K562 (cell line): ENCODE data around the gene FAM83F. TPM values are rescaled to one million over a fixed set of nuclear protein-coding genes. Genes with fewer than 3 reads are reported as not detected.
A peak's percentile ranks its signal among the peaks of the same experiment; 100 is the strongest.

Experiments
- ATF1 ChIP-seq, 2 experiments: fragments of 450-650 bp in 1 of 2; IDR thresholded peaks; 2 replicates each; pipeline ENCODE4 v1.6.1; 2016; ENCODE audit warnings: missing compliant biosample characterization in 1 of 2, missing genetic modification characterization in 1 of 2
- ATF7 ChIP-seq: fragments of 450-650 bp; IDR thresholded peaks from 2 replicates; pipeline ENCODE4 v1.7.1; 2014; ENCODE audit warnings: mild to moderate bottlenecking, moderate library complexity
- BMI1 ChIP-seq: fragments of 150-350 bp; IDR thresholded peaks from 2 replicates; pipeline ENCODE4 v1.6.1; 2014; ENCODE audit warnings: low read length
- BRD9 ChIP-seq: fragments of 450-650 bp; IDR thresholded peaks from 2 replicates; pipeline ENCODE4 v1.6.1; 2018; ENCODE audit warnings: low read depth; ENCODE audit not compliant: partially characterized antibody
- E2F5 ChIP-seq: sonication (generic); formaldehyde crosslinking; IDR thresholded peaks from 2 replicates; pipeline ENCODE4 v1.8.0; 2022; ENCODE audit warnings: mild to moderate bottlenecking, missing genetic modification reagents
- EHMT2 ChIP-seq: fragments of 450-650 bp; IDR thresholded peaks from 2 replicates; pipeline ENCODE4 v1.6.1; 2018; ENCODE audit warnings: antibody characterized with exemption
- FIP1L1 ChIP-seq: fragments of 200-400 bp; formaldehyde crosslinking; IDR thresholded peaks from 2 replicates; pipeline ENCODE4 v1.6.1; 2018; ENCODE audit warnings: mild to moderate bottlenecking, low read depth, low read length; ENCODE audit not compliant: poor library complexity, severe bottlenecking
- FOXO4 ChIP-seq: fragments of 450-650 bp; formaldehyde crosslinking; IDR thresholded peaks from 2 replicates; pipeline ENCODE4 v1.4.0; 2020; ENCODE audit warnings: mild to moderate bottlenecking, moderate library complexity
- MEIS2 ChIP-seq: fragments of 450-650 bp; IDR thresholded peaks from 2 replicates; pipeline ENCODE4 v1.6.1; 2014; ENCODE audit warnings: mild to moderate bottlenecking; ENCODE audit not compliant: partially characterized antibody
- MTA1 ChIP-seq: fragments of 450-650 bp; IDR thresholded peaks from 2 replicates; pipeline ENCODE4 v1.6.1; 2017; ENCODE audit warnings: borderline replicate concordance
- RBBP5 ChIP-seq: fragments of 200-600 bp; sonication (generic); IDR thresholded peaks from 2 replicates; pipeline ENCODE4 v1.6.1; 2012; ENCODE audit warnings: borderline replicate concordance, mild to moderate bottlenecking, low read length, control low read depth, inconsistent platforms; ENCODE audit not compliant: insufficient read depth, poor library complexity, severe bottlenecking
- RFX7 ChIP-seq: fragments of 250-450 bp; sonication (Bioruptor Pico); IDR thresholded peaks from 2 replicates; pipeline ENCODE4 v1.5.1; 2021; ENCODE audit warnings: mild to moderate bottlenecking
- TBP ChIP-seq: optimal IDR thresholded peaks from 2 replicates; pipeline ENCODE3; 2011; ENCODE audit warnings: low read depth, low read length, improper control_type of control experiment
- TFAP4 ChIP-seq: sonication (generic); formaldehyde crosslinking; IDR thresholded peaks from 2 replicates; pipeline ENCODE4 v1.8.0; 2022; ENCODE audit warnings: missing genetic modification reagents, mild to moderate bottlenecking, moderate library complexity, borderline replicate concordance
- ZBTB17 ChIP-seq: fragments of 450-650 bp; formaldehyde crosslinking; IDR thresholded peaks from 2 replicates; pipeline ENCODE4 v1.4.0; 2020; ENCODE audit warnings: mild to moderate bottlenecking
- ZFX ChIP-seq: sonication (generic); formaldehyde crosslinking; IDR thresholded peaks from 2 replicates; pipeline ENCODE4 v1.8.0; 2022; ENCODE audit warnings: mild to moderate bottlenecking, missing genetic modification reagents, moderate library complexity
- ZKSCAN3 ChIP-seq: fragments of 250-450 bp; sonication (Bioruptor Pico); IDR thresholded peaks from 2 replicates; pipeline ENCODE4 v1.4.0; 2020
- ZNF124 ChIP-seq: sonication (generic); formaldehyde crosslinking; IDR thresholded peaks from 2 replicates; pipeline ENCODE4 v1.8.1; 2022; ENCODE audit warnings: missing genetic modification reagents
- ZNF583 ChIP-seq: fragments of 250-450 bp; sonication (Bioruptor Pico); IDR thresholded peaks from 2 replicates; pipeline ENCODE4 v1.4.0; 2020
- ZNF644 ChIP-seq: fragments of 200-800 bp; sonication (Bioruptor generic); IDR thresholded peaks from 2 replicates; pipeline ENCODE4 v1.6.1; 2016; ENCODE audit warnings: low read depth, missing genetic modification characterization, missing compliant biosample characterization
- ZNF766 ChIP-seq: fragments of 200-800 bp; sonication (Bioruptor generic); conservative IDR thresholded peaks from 2 replicates; pipeline ENCODE4 v1.6.1; 2016; ENCODE audit warnings: missing genetic modification characterization, missing compliant biosample characterization
- polyA plus RNA-seq, 8 experiments: library from polyadenylated mRNA; depleted of rRNA in 4 of 8; stranded (reverse) in 5 of 8; unstranded in 3 of 8; fragments of >200 nt; fragmentation: Nextera tagmentation in 2 of 8; fragmentation: Illumina TruSeq in 1 of 8; extraction: Ambion mirVana in 2 of 8; extraction: Trizol in 1 of 8; gene quantifications; 2 replicates each; pipeline versions ENCODE4 v1.2.1 to v1.2.3, GENCODE V29; 2011 to 2014; ENCODE audit warnings: inconsistent platforms in 1 of 8, missing spikeins in 1 of 8
- total RNA-seq, 7 experiments: library from RNA; depleted of rRNA in 6 of 7; stranded (reverse); fragments of >200 nt in 6 of 7; fragmentation: Illumina TruSeq in 2 of 7; extraction: Trizol in 2 of 7; gene quantifications; 2 replicates each; pipeline versions ENCODE4 v1.2.1 to v1.2.3, GENCODE V29; 2011 to 2021; ENCODE audit warnings: low replicate concordance in 1 of 7

FAM83F gene
- total and polyA plus RNA-seq, 9 of the 15 experiments (the other 6 are each of a cell fraction or from before 2014, with no cell fraction given), result under 0.01 to 0.13 (median 0.04) TPM; not detected in 1

- TF ChIP-seq TFAP4 (CRISPR knock-in tag), result peak; percentile 51
- peak; percentile 50 for TF ChIP-seq RBBP5
- TF ChIP-seq ATF7, result peak; percentile 28; the same call in 1 of the 2 replicates
- no peak for TF ChIP-seq ZKSCAN3 (CRISPR knock-in tag)
- no peak for TF ChIP-seq ZBTB17 (CRISPR knock-in tag)
- no peak for TF ChIP-seq ZNF583 (CRISPR knock-in tag)
- TF ChIP-seq BRD9, result no peak
- TF ChIP-seq ZNF644 (tag), result peak; percentile 22; the same call in 1 of the 2 replicates
- TF ChIP-seq ZNF766 (CRISPR knock-in tag), result 0 out of 2 replicates have a peak, but pooled peaks have one; percentile 18
- TF ChIP-seq ZNF124 (CRISPR knock-in tag), result no peak
- TF ChIP-seq ATF1 (CRISPR knock-in tag; IDR thresholded peaks at IDR 0.05), result no peak
- TF ChIP-seq ATF1 (tag; IDR thresholded peaks at IDR 0.05), result peak; percentile 55
- no peak for TF ChIP-seq E2F5 (CRISPR knock-in tag)
- TF ChIP-seq BMI1, result no peak
- no peak for TF ChIP-seq EHMT2
- TF ChIP-seq ZFX (CRISPR knock-in tag), result no peak
- TF ChIP-seq MEIS2, result no peak
- TF ChIP-seq TBP, result no peak
- no peak for TF ChIP-seq FIP1L1
- no peak for TF ChIP-seq FOXO4 (CRISPR knock-in tag)
- peak; percentile 65; the same call in 1 of the 2 replicates for TF ChIP-seq MTA1
- no peak for TF ChIP-seq RFX7 (CRISPR knock-in tag)
These were observed 33.7 kb upstream of the FAM83F start (continued) for GRCh38 chr22:39960791-39961746.
